H9 (cell line): Measurements from ENCODE around the gene TMC3. TPM values are rescaled to one million over a fixed set of nuclear protein-coding genes. Genes with fewer than 3 reads are reported as not detected.

Experiments
- DNase-seq: peaks from one replicate; pipeline ENCODE4 v3.0.0-alpha.2; 2017
- H2AFZ ChIP-seq: one replicate; pipeline ENCODE4 v1.6.1; 2013; ENCODE audit warnings: mild to moderate bottlenecking, low read length, control low read depth, moderate library complexity
- H2AK5ac ChIP-seq: 2 replicates; pipeline ENCODE4 v1.6.1; 2013; ENCODE audit warnings: low read length, control low read depth, mixed read lengths; ENCODE audit not compliant: insufficient read length
- H2BK120ac ChIP-seq: one replicate; pipeline ENCODE4 v1.6.1; 2013; ENCODE audit warnings: low read depth, mild to moderate bottlenecking, low read length, control low read depth, inconsistent platforms; ENCODE audit not compliant: poor library complexity, severe bottlenecking
- H2BK12ac ChIP-seq: 2 replicates; pipeline ENCODE4 v1.6.1; 2013; ENCODE audit warnings: low read length, control low read depth, mixed read lengths, low read depth; ENCODE audit not compliant: insufficient read length
- H2BK15ac ChIP-seq: 2 replicates; pipeline ENCODE4 v1.6.1; 2013; ENCODE audit warnings: low read depth, low read length, control low read depth
- H2BK20ac ChIP-seq: one replicate; pipeline ENCODE4 v1.6.1; 2013; ENCODE audit warnings: low read depth, mild to moderate bottlenecking, low read length, control low read depth, inconsistent platforms; ENCODE audit not compliant: poor library complexity, severe bottlenecking
- H2BK5ac ChIP-seq: 2 replicates; pipeline ENCODE4 v1.6.1; 2013; ENCODE audit warnings: low read length, control low read depth, mixed read lengths; ENCODE audit not compliant: insufficient read length
- H3K14ac ChIP-seq: 2 replicates; pipeline ENCODE4 v1.6.1; 2013; ENCODE audit warnings: low read length, control low read depth; ENCODE audit not compliant: insufficient read depth
- H3K18ac ChIP-seq: 2 replicates; pipeline ENCODE4 v1.6.1; 2013; ENCODE audit warnings: low read depth, mild to moderate bottlenecking, mixed read lengths, low read length, control low read depth; ENCODE audit not compliant: insufficient read length
- H3K23ac ChIP-seq: 2 replicates; pipeline ENCODE4 v1.6.1; 2013; ENCODE audit warnings: low read length, control low read depth, mixed read lengths, low read depth; ENCODE audit not compliant: insufficient read length
- H3K23me2 ChIP-seq: 2 replicates; pipeline ENCODE4 v1.6.1; 2013; ENCODE audit warnings: low read depth, mild to moderate bottlenecking, mixed read lengths, low read length, control low read depth; ENCODE audit not compliant: insufficient read length, poor library complexity, severe bottlenecking
- H3K27ac ChIP-seq: 2 replicates; pipeline ENCODE4 v1.5.1; 2013; ENCODE audit warnings: low read length, control low read depth, mixed read lengths, low read depth; ENCODE audit not compliant: insufficient read length
- H3K27me3 ChIP-seq: 2 replicates; pipeline ENCODE4 v1.6.1; 2013; ENCODE audit warnings: low read length, control low read depth, inconsistent platforms; ENCODE audit not compliant: insufficient read depth
- H3K4ac ChIP-seq: 2 replicates; pipeline ENCODE4 v1.6.1; 2013; ENCODE audit warnings: low read depth, mild to moderate bottlenecking, control low read depth, inconsistent platforms, low read length, moderate library complexity
- H3K4me1 ChIP-seq: 2 replicates; pipeline ENCODE4 v1.6.1; 2013; ENCODE audit warnings: low read length, control low read depth, inconsistent platforms; ENCODE audit not compliant: insufficient read depth
- H3K4me2 ChIP-seq: 2 replicates; pipeline ENCODE4 v1.6.1; 2013; ENCODE audit warnings: low read length, control low read depth, mixed read lengths; ENCODE audit not compliant: insufficient read length, insufficient read depth
- H3K56ac ChIP-seq: 2 replicates; pipeline ENCODE4 v1.6.1; 2013; ENCODE audit warnings: low read depth, mild to moderate bottlenecking, mixed read lengths, low read length, control low read depth; ENCODE audit not compliant: insufficient read length
- H3K79me1 ChIP-seq: 2 replicates; pipeline ENCODE4 v1.6.1; 2013; ENCODE audit warnings: low read depth, mild to moderate bottlenecking, moderate library complexity, low read length, control low read depth, inconsistent platforms; ENCODE audit not compliant: insufficient read depth, poor library complexity, severe bottlenecking
- H3K79me2 ChIP-seq: 2 replicates; pipeline ENCODE4 v1.6.1; 2013; ENCODE audit warnings: low read length, control low read depth, inconsistent platforms; ENCODE audit not compliant: insufficient read depth
- H3K9ac ChIP-seq: 2 replicates; pipeline ENCODE4 v1.6.1; 2013; ENCODE audit warnings: low read length, control low read depth, mixed read lengths; ENCODE audit not compliant: insufficient read length; ENCODE audit errors: extremely low read depth
- H3K9me3 ChIP-seq: one replicate; pipeline ENCODE4 v1.6.1; 2013; ENCODE audit warnings: low read depth, low read length, inconsistent platforms; ENCODE audit not compliant: control insufficient read depth
- H3T11ph ChIP-seq: one replicate; pipeline ENCODE4 v1.6.1; 2013; ENCODE audit warnings: mild to moderate bottlenecking, low read length, control low read depth, inconsistent platforms
- H4K20me1 ChIP-seq: one replicate; pipeline ENCODE4 v1.6.1; 2013; ENCODE audit not compliant: control insufficient read depth, insufficient read length, insufficient read depth
- H4K5ac ChIP-seq: 2 replicates; pipeline ENCODE4 v1.6.1; 2013; ENCODE audit warnings: low read depth, mild to moderate bottlenecking, mixed read lengths, low read length, control low read depth; ENCODE audit not compliant: insufficient read length
- H4K8ac ChIP-seq: replicated peaks from 2 replicates; pipeline ENCODE4 v1.6.1; 2013; ENCODE audit warnings: low read length, control low read depth, mixed read lengths, low read depth; ENCODE audit not compliant: insufficient read length
- H4K91ac ChIP-seq: 2 replicates; pipeline ENCODE4 v1.6.1; 2013; ENCODE audit warnings: low read depth, mild to moderate bottlenecking, moderate library complexity, mixed read lengths, low read length, control low read depth; ENCODE audit not compliant: insufficient read length
- H3K27ac Mint-ChIP-seq, 3 experiments: 2 replicates in 2 of 3; 3 replicates in 1 of 3; pipeline ENCODE4 v1.8.0; 2020 to 2021; ENCODE audit warnings: mixed read lengths in 3 of 3, mild to moderate bottlenecking in 1 of 3, moderate library complexity in 1 of 3
- H3K27me3 Mint-ChIP-seq: 2 replicates; pipeline ENCODE4 v1.8.0; 2021; ENCODE audit warnings: low read depth, mild to moderate bottlenecking, moderate library complexity, mixed read lengths
- H3K36me3 Mint-ChIP-seq, 3 experiments: 2 replicates in 2 of 3; 3 replicates in 1 of 3; pipeline ENCODE4 v1.8.0; 2020 to 2021; ENCODE audit warnings: low read depth in 3 of 3, mixed read lengths in 3 of 3; ENCODE audit not compliant: insufficient read depth in 1 of 3
- H3K4me1 Mint-ChIP-seq, 2 experiments: 2 replicates each; pipeline ENCODE4 v1.8.0; 2020; ENCODE audit warnings: mixed read lengths in 2 of 2
- H3K4me3 Mint-ChIP-seq, 2 experiments: 2 replicates in 1 of 2; 3 replicates in 1 of 2; pipeline ENCODE4 v1.8.0; 2020 to 2021; ENCODE audit warnings: mild to moderate bottlenecking in 2 of 2, mixed read lengths in 2 of 2, moderate library complexity in 1 of 2
- H3K9me3 Mint-ChIP-seq, 2 experiments: 2 replicates in 1 of 2; 3 replicates in 1 of 2; pipeline ENCODE4 v1.8.0; 2020; ENCODE audit warnings: mild to moderate bottlenecking in 2 of 2, mixed read lengths in 2 of 2, moderate library complexity in 1 of 2
- WGBS: extraction: QIAGEN DNeasy Blood & Tissue Kit; methylation state at CpG from one replicate; pipeline ENCODE4 v1.1.7; 2013; ENCODE audit warnings: missing lambda C conversion rate, low lambda C conversion rate, mixed read lengths; ENCODE audit not compliant: insufficient read length; ENCODE audit errors: extremely low coverage; 5-methylcytosine and 5-hydroxymethylcytosine counted together
- total RNA-seq: library from RNA; stranded (reverse); gene quantifications from 2 replicates; pipeline ENCODE4 v1.2.1, GENCODE V29; 2021
- TF ChIP-seq, protein P1 (sequence below): fragments of 200-600 bp; sonication (generic); conservative IDR thresholded peaks from 3 replicates; pipeline ENCODE4 v1.8.0; 2021; ENCODE audit warnings: antibody characterized with exemption, mild to moderate bottlenecking

The TMC3 gene
- total RNA-seq, 1 experiment from 2014 or later, result not detected

DNA sequence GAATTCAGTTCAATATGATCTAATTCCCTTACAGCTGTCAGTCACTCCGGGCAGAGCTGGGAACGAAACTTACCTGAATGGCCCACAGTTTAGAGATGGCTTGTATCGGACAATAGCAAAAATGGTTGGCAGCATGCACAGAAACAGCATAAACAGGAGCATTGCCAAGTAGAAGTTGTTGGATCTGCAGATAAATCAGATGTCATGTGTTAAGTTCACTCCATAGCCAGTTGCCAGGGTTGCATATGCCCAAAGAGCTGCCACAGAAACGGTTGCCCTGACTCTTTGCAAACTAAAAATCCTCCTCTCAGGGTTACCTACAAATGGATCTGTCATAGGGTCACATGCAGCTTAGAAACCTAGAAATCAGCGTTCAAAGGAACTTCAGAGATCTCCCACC lies 34.7 kb downstream of the TMC3 start:
- Histone ChIP-seq H3K4me1 (no peaks in the 10 kb centered on the region), H4K91ac (no peak overlapping the region), H3K23me2 (no peaks in the 10 kb centered on the region), H3K4ac (no peak overlapping the region), H2BK20ac (no peak overlapping the region), H3K79me2 (no peaks in the 10 kb centered on the region), H3K56ac (no peak overlapping the region), H2AK5ac (no peak overlapping the region), H2AFZ (no peak overlapping the region), H3K14ac (no peak overlapping the region), H4K20me1 (no peaks in the 10 kb centered on the region), H4K8ac (no peak overlapping the region), H3K79me1 (no peaks in the 10 kb centered on the region), H3T11ph (no peak overlapping the region), H3K27me3 (no peaks in the 10 kb centered on the region), H3K18ac (no peak overlapping the region), H4K5ac (no peak overlapping the region), H3K27ac (no peak overlapping the region), H2BK120ac (no peak overlapping the region), H2BK15ac (no peak overlapping the region), H3K23ac (no peak overlapping the region), H2BK12ac (no peak overlapping the region), H3K9me3 (no peaks in the 10 kb centered on the region), H3K9ac (no peak overlapping the region), H2BK5ac (no peak overlapping the region), H3K4me2 (no peak overlapping the region)
- DNase-seq, result no peak
- Mint-ChIP-seq H3K4me3 (no peak overlapping the region), H3K27ac (no peak overlapping the region), H3K36me3 (no peaks in the 10 kb centered on the region), H3K4me1 (0 out of 4 replicates have a peak, but pooled peaks cover 2 to 3% of the 10 kb centered on the region in 2 experiments), H3K9me3 (no peaks in the 10 kb centered on the region), H3K27me3 (no peaks in the 10 kb centered on the region; the same call in 1 of the 2 replicates)
- TF ChIP-seq, protein P1, sequence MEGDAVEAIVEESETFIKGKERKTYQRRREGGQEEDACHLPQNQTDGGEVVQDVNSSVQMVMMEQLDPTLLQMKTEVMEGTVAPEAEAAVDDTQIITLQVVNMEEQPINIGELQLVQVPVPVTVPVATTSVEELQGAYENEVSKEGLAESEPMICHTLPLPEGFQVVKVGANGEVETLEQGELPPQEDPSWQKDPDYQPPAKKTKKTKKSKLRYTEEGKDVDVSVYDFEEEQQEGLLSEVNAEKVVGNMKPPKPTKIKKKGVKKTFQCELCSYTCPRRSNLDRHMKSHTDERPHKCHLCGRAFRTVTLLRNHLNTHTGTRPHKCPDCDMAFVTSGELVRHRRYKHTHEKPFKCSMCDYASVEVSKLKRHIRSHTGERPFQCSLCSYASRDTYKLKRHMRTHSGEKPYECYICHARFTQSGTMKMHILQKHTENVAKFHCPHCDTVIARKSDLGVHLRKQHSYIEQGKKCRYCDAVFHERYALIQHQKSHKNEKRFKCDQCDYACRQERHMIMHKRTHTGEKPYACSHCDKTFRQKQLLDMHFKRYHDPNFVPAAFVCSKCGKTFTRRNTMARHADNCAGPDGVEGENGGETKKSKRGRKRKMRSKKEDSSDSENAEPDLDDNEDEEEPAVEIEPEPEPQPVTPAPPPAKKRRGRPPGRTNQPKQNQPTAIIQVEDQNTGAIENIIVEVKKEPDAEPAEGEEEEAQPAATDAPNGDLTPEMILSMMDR, result no peak
- WGBS, result no CpG with 5 or more reads among the region's 5 CpGs
